ENCODE data around the gene LRP1B. TPM values are rescaled to one million over a fixed set of nuclear protein-coding genes. Genes with fewer than 3 reads are reported as not detected.
"Not testable (repeated sequence)": the region's sequence is repeated elsewhere in the genome, so short reads cannot be mapped to it uniquely, and the experiment has no call there.

Gene LRP1B
- total and polyA plus RNA-seq, 2 of the 8 experiments (the other 6 are each of a cell fraction or from before 2014, with no cell fraction given): 0.03 TPM; not detected in 1

- H4K8ac ChIP-seq (ENCODE audit: extremely low read depth, insufficient read depth, low read length); H2AFZ ChIP-seq (ENCODE audit: low read length); H3K23me2 ChIP-seq (ENCODE audit: low read depth, low read length); H3K27ac ChIP-seq (ENCODE audit: low read depth, low read length); H2BK20ac ChIP-seq (ENCODE audit: low read length); H3K27me3 ChIP-seq (replicated peaks in 1 of 4; ENCODE audit: control insufficient read depth in 3 of 4, extremely low read depth in 1 of 4, insufficient read depth in 3 of 4, low read length in 3 of 4); H3K56ac ChIP-seq (replicated peaks; ENCODE audit: insufficient read length, low read depth, low read length); H4K91ac ChIP-seq (replicated peaks; ENCODE audit: insufficient read length, low read length); H3K4ac ChIP-seq (replicated peaks; ENCODE audit: insufficient read length, low read depth, low read length); H2AK5ac ChIP-seq (ENCODE audit: low read depth, low read length); H3K4me2 ChIP-seq (ENCODE audit: insufficient read depth in 1 of 2, low read depth in 2 of 2, low read length in 2 of 2); H3K9ac ChIP-seq (replicated peaks in 1 of 4; ENCODE audit: extremely low read depth in 1 of 4, low read depth in 3 of 4, low read length in 3 of 4); H3K23ac ChIP-seq (ENCODE audit: insufficient read length); H3K9me3 ChIP-seq (ENCODE audit: insufficient read depth in 2 of 2, low read depth in 1 of 2, low read length in 1 of 2); H2BK15ac ChIP-seq (ENCODE audit: low read length); H2BK5ac ChIP-seq (ENCODE audit: low read depth, low read length); H3K79me2 ChIP-seq (ENCODE audit: control insufficient read depth in 1 of 2, insufficient read depth in 2 of 2, low read length in 2 of 2); H2BK12ac ChIP-seq (ENCODE audit: low read depth, low read length); H2BK120ac ChIP-seq (replicated peaks; ENCODE audit: low read depth, low read length); H3K18ac ChIP-seq (ENCODE audit: extremely low read depth, low read length); H4K5ac ChIP-seq (ENCODE audit: insufficient read length, low read depth, low read length); H3K14ac ChIP-seq (ENCODE audit: insufficient read length); H3K79me1 ChIP-seq (ENCODE audit: low read depth, low read length); FAIRE-seq; H4K20me1 ChIP-seq (replicated peaks in 1 of 2; ENCODE audit: control insufficient read depth in 1 of 2, insufficient read depth in 2 of 2, low read length in 2 of 2); H3K4me1 ChIP-seq (replicated peaks in 1 of 4; ENCODE audit: control insufficient read depth in 3 of 4, insufficient read depth in 4 of 4, low read length in 3 of 4); H3K36me3 ChIP-seq (ENCODE audit: control insufficient read depth in 2 of 4, insufficient read depth in 4 of 4, low read length in 3 of 4); POLR2A ChIA-PET (ENCODE audit: partially characterized antibody); H3K4me3 ChIP-seq (ENCODE audit: extremely low read depth in 1 of 4, insufficient read depth in 2 of 4, low read depth in 3 of 4, low read length in 4 of 4): not testable (repeated sequence)
- DNase-seq (ENCODE audit: low read depth in 1 of 2, low spot score in 2 of 2): peak in 1 of 2 experiments; percentile 47
- WGBS, 2 experiments (ENCODE audit: extremely low coverage in 1 of 2, insufficient coverage in 1 of 2, insufficient read length in 1 of 2, insufficient replicate concordance in 2 of 2, low coverage in 1 of 2, low lambda C conversion rate in 2 of 2, missing lambda C conversion rate in 1 of 2): 46% methylated on average over 9 of the region's 11 CpGs; no CpG with 5 or more reads in 1 of the 2 experiments
- TF ChIP-seq RAD21 (IDR thresholded peaks at IDR 0.05 in 1 of 2, conservative IDR thresholded peaks at IDR 0.05 in 1 of 2; ENCODE audit: low read depth in 2 of 2, low read length in 2 of 2): peak in 1 of 2 experiments; percentile 10; a peak in 1 of 4 replicates
- CTCF ChIA-PET (ENCODE audit: partially characterized antibody): interaction anchor here (1.2 kb wide), 1 partner anchor 146 kb away, joined by 3 read pairs; no protein-coding TSS in a partner anchor
Observed at GRCh38 chr2:140964324-140964723, 1166.5 kb downstream of the LRP1B start.

Measured in H1 (cell line).